Karpas-422 (cell line): ENCODE data around the gene H3-3A. TPM values are rescaled to one million over a fixed set of nuclear protein-coding genes. Genes with fewer than 3 reads are reported as not detected.
A peak's percentile ranks its signal among the peaks of the same experiment; 100 is the strongest.

Source experiments
- DNase-seq: peaks from one replicate; pipeline ENCODE4 v3.0.0-alpha.2; 2015
- H2AFZ ChIP-seq: fragments of 200-600 bp; sonication (generic); 2 replicates; pipeline ENCODE4 v1.6.1; 2014; ENCODE audit warnings: antibody characterized with exemption, low read length, mixed read lengths
- H3K27ac ChIP-seq: fragments of 200-600 bp; sonication (generic); 2 replicates; pipeline ENCODE4 v1.5.1; 2014; ENCODE audit warnings: mild to moderate bottlenecking, low read length, moderate library complexity
- H3K27me3 ChIP-seq: fragments of 200-600 bp; sonication (generic); 2 replicates; pipeline ENCODE4 v1.6.1; 2014; ENCODE audit warnings: low read length, mixed read lengths
- H3K36me3 ChIP-seq: fragments of 200-600 bp; sonication (generic); 2 replicates; pipeline ENCODE4 v1.6.1; 2014; ENCODE audit warnings: low read length, mixed read lengths; ENCODE audit not compliant: insufficient read depth
- H3K4me1 ChIP-seq: fragments of 200-600 bp; sonication (generic); 2 replicates; pipeline ENCODE4 v1.6.1; 2014; ENCODE audit warnings: mild to moderate bottlenecking, low read length, mixed read lengths
- H3K4me2 ChIP-seq: fragments of 200-600 bp; sonication (generic); 2 replicates; pipeline ENCODE4 v1.6.1; 2014; ENCODE audit warnings: low read length, low read depth, mild to moderate bottlenecking; ENCODE audit not compliant: poor library complexity, severe bottlenecking
- H3K4me3 ChIP-seq: fragments of 200-600 bp; sonication (generic); 2 replicates; pipeline ENCODE4 v1.5.1; 2014; ENCODE audit warnings: mild to moderate bottlenecking, antibody characterized with exemption, low read length, mixed read lengths
- H3K79me2 ChIP-seq: fragments of 200-600 bp; sonication (generic); 2 replicates; pipeline ENCODE4 v1.6.1; 2014; ENCODE audit warnings: mild to moderate bottlenecking, low read length, mixed read lengths
- H3K9ac ChIP-seq: fragments of 200-600 bp; sonication (generic); 2 replicates; pipeline ENCODE4 v1.6.0; 2014; ENCODE audit warnings: low read length
- H3K9me2 ChIP-seq: fragments of 200-600 bp; sonication (generic), shearing (Covaris generic); replicated peaks from 2 replicates; pipeline ENCODE4 v1.6.0; 2014; ENCODE audit warnings: mild to moderate bottlenecking, low read length, moderate library complexity; ENCODE audit not compliant: insufficient read depth
- H3K9me3 ChIP-seq: fragments of 300-700, 200-600 bp; sonication (generic); 2 replicates; pipeline ENCODE4 v1.6.1; 2014; ENCODE audit warnings: low read length, mixed read lengths
- H4K20me1 ChIP-seq: fragments of 200-600 bp; sonication (generic); 2 replicates; pipeline ENCODE4 v1.6.1; 2014; ENCODE audit warnings: mild to moderate bottlenecking, antibody characterized with exemption, low read length, low read depth; ENCODE audit not compliant: insufficient read depth
- total RNA-seq: library from RNA; depleted of rRNA; stranded (reverse); fragments of >200 nt; shearing (Covaris generic); gene quantifications from 2 replicates; pipeline ENCODE4 v1.2.3, GENCODE V29; 2014; ENCODE audit warnings: low replicate concordance

Gene H3-3A
- total RNA-seq, 1 experiment from 2014 or later: 436 TPM

DNA sequence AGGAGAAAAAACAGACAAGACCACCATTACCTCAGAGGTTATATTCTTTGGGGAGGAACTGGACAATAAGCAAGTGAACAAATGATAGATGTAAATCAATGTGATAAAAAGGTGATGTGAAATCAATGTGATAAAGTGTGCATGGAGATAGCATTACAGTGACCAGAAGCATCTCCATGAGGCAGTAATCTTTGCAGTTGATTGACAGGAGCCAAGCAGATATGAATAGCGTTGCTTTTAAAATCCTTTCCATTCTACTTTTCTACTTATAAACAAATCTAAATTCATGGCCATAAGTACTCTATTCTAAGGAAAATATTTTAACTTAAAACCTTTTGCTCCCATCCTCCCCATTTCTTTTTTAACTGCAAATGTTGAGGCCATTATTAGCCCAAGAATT is 2.8 kb upstream of the H3-3A start:
- H3K79me2 ChIP-seq: peaks cover 14% of the 10 kb centered on the region
- no peak overlapping the region for H3K4me2 ChIP-seq
- no peaks in the 10 kb centered on the region for H3K9me2 ChIP-seq
- no peaks in the 10 kb centered on the region for H3K9me3 ChIP-seq
- H2AFZ ChIP-seq: no peak overlapping the region
- no peak overlapping the region for H3K27ac ChIP-seq
- DNase-seq: no peak
- H3K36me3 ChIP-seq: no peaks in the 10 kb centered on the region
- peaks cover 9% of the 10 kb centered on the region for H4K20me1 ChIP-seq
- no peak overlapping the region for H3K9ac ChIP-seq
- H3K4me3 ChIP-seq: no peak overlapping the region
- H3K4me1 ChIP-seq: peaks cover 21% of the 10 kb centered on the region
- no peaks in the 10 kb centered on the region; the same call in 1 of the 2 replicates for H3K27me3 ChIP-seq

DNA sequence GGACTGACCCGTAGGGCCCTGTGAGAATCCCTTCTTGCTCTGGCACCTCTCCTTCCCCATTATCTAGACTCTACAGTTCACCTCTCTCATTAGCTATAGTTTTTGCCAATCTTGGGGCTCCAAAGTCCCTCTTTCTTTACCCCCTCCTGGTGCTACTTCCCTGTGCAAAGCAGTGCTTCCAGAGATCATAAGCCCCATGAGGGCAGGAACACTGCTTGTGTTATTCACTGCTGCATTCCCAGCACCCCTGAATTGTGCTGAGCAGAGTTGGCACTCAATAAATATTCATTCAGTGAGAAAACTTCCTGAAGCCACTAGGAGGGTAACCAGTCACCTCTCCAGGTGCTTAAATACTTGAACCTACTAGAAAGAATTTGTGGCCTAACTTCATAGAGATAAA is 2.1 kb upstream of the H3-3A start:
- Histone ChIP-seq H3K4me3 (no peak overlapping the region), H3K9ac (no peak overlapping the region), H3K79me2 (peaks cover 21% of the 10 kb centered on the region), H3K4me2 (no peak overlapping the region), H2AFZ (no peak overlapping the region), H3K4me1 (peaks cover 28% of the 10 kb centered on the region), H3K9me3 (no peaks in the 10 kb centered on the region), H3K27ac (no peak overlapping the region), H3K27me3 (no peaks in the 10 kb centered on the region; the same call in 1 of the 2 replicates), H3K9me2 (no peaks in the 10 kb centered on the region), H4K20me1 (peaks cover 16% of the 10 kb centered on the region), H3K36me3 (peaks cover 6% of the 10 kb centered on the region; the same call in 1 of the 2 replicates)
- no peak for DNase-seq

GRCh38 chr1:226061068-226061840 is 1.3 kb upstream of the H3-3A start:
- Histone ChIP-seq H3K27ac (no peak overlapping the region), H2AFZ (peak overlapping the region; percentile 99), H3K9me2 (no peaks in the 10 kb centered on the region), H4K20me1 (peaks cover 25% of the 10 kb centered on the region), H3K4me2 (peak overlapping the region; percentile 78), H3K27me3 (no peaks in the 10 kb centered on the region; the same call in 1 of the 2 replicates), H3K4me3 (peak overlapping the region; percentile 75), H3K79me2 (peaks cover 30% of the 10 kb centered on the region), H3K9ac (peak overlapping the region; percentile 85), H3K9me3 (no peaks in the 10 kb centered on the region), H3K36me3 (peaks cover 14% of the 10 kb centered on the region), H3K4me1 (peaks cover 28% of the 10 kb centered on the region)
- no peak for DNase-seq

- Histone ChIP-seq H2AFZ (peak overlapping the region; percentile 99), H3K36me3 (peaks cover 21% of the 10 kb centered on the region), H3K4me1 (peaks cover 28% of the 10 kb centered on the region), H3K79me2 (peaks cover 37% of the 10 kb centered on the region), H3K4me3 (peak overlapping the region; percentile 75), H3K27me3 (no peaks in the 10 kb centered on the region; the same call in 1 of the 2 replicates), H3K27ac (no peak overlapping the region), H3K4me2 (peak overlapping the region; percentile 78), H4K20me1 (peaks cover 30% of the 10 kb centered on the region), H3K9me2 (no peaks in the 10 kb centered on the region), H3K9ac (peak overlapping the region; percentile 85), H3K9me3 (no peaks in the 10 kb centered on the region)
- no peak for DNase-seq
These were observed 517 bp upstream of the H3-3A start for GRCh38 chr1:226061841-226062557.

- Histone ChIP-seq H3K4me3 (peak overlapping the region; percentile 97), H4K20me1 (peaks cover 37% of the 10 kb centered on the region), H3K9me3 (no peaks in the 10 kb centered on the region), H2AFZ (no peak overlapping the region), H3K4me1 (peaks cover 28% of the 10 kb centered on the region), H3K9ac (peak overlapping the region; percentile 98), H3K4me2 (peak overlapping the region; percentile 78), H3K79me2 (peaks cover 51% of the 10 kb centered on the region), H3K9me2 (no peaks in the 10 kb centered on the region), H3K27ac (peak overlapping the region; percentile 98), H3K36me3 (peaks cover 34% of the 10 kb centered on the region), H3K27me3 (no peaks in the 10 kb centered on the region; the same call in 1 of the 2 replicates)
- DNase-seq: peak; percentile 92
These were observed 884 bp downstream of the H3-3A start for GRCh38 chr1:226063224-226063976.

DNA sequence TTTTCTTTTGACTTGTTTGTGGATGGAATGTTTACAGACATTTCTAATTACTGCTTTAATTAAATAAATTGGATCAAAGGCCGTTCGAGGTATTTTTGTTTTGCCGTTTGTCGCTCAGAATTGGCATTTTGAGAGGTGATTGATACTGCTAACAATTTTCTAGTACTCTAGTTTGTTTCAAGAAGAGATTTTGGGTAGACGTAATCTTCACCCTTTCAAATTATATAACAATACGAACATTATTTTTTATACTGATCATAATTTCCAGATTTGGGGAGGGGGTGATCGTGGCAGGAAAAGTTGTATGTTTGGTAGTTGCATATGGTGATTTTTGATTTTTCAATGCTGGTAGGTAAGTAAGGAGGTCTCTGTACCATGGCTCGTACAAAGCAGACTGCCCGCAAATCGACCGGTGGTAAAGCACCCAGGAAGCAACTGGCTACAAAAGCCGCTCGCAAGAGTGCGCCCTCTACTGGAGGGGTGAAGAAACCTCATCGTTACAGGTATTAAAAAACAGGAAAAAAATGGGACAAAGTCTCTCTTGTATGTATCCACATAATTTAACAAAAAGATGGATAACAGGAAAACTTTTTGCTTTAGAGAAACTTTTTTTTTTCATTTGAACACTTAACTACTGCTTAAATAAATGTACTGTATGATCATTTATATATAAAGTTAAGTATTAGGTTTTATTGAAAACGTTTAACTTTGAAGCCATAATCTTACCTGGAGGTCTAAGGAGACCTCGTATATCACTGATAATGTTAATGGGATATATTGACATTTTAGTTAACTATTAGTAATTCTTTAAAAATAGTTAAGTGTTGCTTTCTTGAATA is 1.7 kb downstream of the H3-3A start:
- H3K4me1 ChIP-seq: peaks cover 28% of the 10 kb centered on the region
- H3K27ac ChIP-seq: peak overlapping the region; percentile 98
- peak overlapping the region; percentile 97 for H3K4me3 ChIP-seq
- H3K36me3 ChIP-seq: peaks cover 39% of the 10 kb centered on the region
- DNase-seq: peak; percentile 65
- no peaks in the 10 kb centered on the region for H3K9me2 ChIP-seq
- peaks cover 42% of the 10 kb centered on the region for H4K20me1 ChIP-seq
- H3K79me2 ChIP-seq: peaks cover 55% of the 10 kb centered on the region
- no peaks in the 10 kb centered on the region for H3K9me3 ChIP-seq
- peak overlapping the region; percentile 78 for H3K4me2 ChIP-seq
- H2AFZ ChIP-seq: no peak overlapping the region
- H3K9ac ChIP-seq: peak overlapping the region; percentile 98
- no peaks in the 10 kb centered on the region; the same call in 1 of the 2 replicates for H3K27me3 ChIP-seq

DNA sequence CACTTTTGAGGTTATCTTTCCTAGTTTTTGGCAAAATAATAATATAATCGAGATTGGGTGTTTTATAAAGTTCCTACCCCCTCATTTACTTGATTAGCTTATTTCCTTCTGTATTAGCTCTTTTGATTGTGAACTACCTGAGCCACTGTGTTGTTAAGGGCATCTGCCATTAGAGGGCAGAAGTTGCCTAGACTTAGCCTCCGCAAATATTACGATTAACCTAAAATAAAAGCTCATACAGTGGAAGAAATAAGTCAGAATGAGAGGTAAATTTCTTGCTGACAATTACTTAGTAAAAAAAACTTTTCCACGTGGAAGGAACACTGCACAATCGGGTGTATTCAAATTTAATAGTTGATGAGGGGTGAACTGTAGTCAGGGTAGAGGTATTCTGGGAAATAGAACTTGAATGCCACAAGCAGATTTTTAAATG is 2.3 kb downstream of the H3-3A start:
- Histone ChIP-seq H4K20me1 (peaks cover 47% of the 10 kb centered on the region), H3K36me3 (peaks cover 43% of the 10 kb centered on the region), H3K27me3 (no peaks in the 10 kb centered on the region; the same call in 1 of the 2 replicates), H3K4me3 (peak overlapping the region; percentile 97), H3K79me2 (peaks cover 55% of the 10 kb centered on the region), H3K4me1 (peaks cover 28% of the 10 kb centered on the region), H3K27ac (no peak overlapping the region), H3K9me2 (no peaks in the 10 kb centered on the region), H3K9ac (peak overlapping the region; percentile 14; the same call in 1 of the 2 replicates), H2AFZ (no peak overlapping the region), H3K4me2 (peak overlapping the region; percentile 78), H3K9me3 (no peaks in the 10 kb centered on the region)
- peak; percentile 79 for DNase-seq
